ENCODE measurements around the gene KRTAP16-1. TPM values are rescaled to one million over a fixed set of nuclear protein-coding genes. Genes with fewer than 3 reads are reported as not detected.

Gene KRTAP16-1, protein sequence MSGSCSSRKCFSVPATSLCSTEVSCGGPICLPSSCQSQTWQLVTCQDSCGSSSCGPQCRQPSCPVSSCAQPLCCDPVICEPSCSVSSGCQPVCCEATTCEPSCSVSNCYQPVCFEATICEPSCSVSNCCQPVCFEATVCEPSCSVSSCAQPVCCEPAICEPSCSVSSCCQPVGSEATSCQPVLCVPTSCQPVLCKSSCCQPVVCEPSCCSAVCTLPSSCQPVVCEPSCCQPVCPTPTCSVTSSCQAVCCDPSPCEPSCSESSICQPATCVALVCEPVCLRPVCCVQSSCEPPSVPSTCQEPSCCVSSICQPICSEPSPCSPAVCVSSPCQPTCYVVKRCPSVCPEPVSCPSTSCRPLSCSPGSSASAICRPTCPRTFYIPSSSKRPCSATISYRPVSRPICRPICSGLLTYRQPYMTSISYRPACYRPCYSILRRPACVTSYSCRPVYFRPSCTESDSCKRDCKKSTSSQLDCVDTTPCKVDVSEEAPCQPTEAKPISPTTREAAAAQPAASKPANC
- total RNA-seq, result not detected in 2 replicates

GRCh38 chr17:41308918-41309359, at the start of gene KRTAP16-1:
TSS of gene KRTAP16-1 (minus strand) at chr17:41309309. CDS start at chr17:41309253, 56 bp downstream.

DNA sequence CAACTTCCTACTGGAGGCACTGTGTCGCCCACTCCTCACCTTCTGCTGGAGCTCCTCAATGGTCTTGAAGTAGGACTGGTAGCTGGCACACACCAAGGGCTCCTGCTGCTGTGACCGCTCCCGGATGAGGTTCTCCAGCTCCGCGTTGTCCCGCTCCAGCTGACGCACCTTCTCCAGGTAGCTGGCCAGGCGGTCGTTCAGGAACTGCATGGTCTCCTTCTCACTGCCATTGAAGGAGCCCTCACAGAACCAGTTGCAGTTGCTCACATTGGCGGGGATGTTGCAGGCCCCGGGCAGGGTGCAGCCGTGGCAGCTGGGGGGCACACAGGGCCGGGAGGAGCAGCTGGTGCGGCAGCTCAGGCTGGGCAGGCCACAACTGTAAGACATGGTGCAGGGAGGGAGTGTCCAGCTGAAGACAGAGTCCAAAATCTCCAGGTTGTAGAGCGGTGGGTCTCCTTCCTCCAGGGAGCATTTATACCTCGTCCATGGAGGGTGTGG, 41.3 kb upstream of the KRTAP16-1 start, which contains the start of gene KRT33A:
KRT33A (minus strand) TSS at position 448 of the 498 bp plus-strand sequence; CDS start at position 387, 61 bp downstream.

GRCh38 chr17:41315204-41315794, 6.2 kb upstream of the KRTAP16-1 start, which contains the start of gene KRTAP17-1:
TSS of gene KRTAP17-1 (minus strand) at chr17:41315710. CDS start at chr17:41315650, 60 bp downstream.

GRCh38 chr17:41301916-41302901, 6.9 kb downstream of the KRTAP16-1 start, which contains the start of gene KRTAP29-1:
TSS of gene KRTAP29-1 (minus strand) at chr17:41302851. CDS start at chr17:41302851, 0 bp downstream.

DNA sequence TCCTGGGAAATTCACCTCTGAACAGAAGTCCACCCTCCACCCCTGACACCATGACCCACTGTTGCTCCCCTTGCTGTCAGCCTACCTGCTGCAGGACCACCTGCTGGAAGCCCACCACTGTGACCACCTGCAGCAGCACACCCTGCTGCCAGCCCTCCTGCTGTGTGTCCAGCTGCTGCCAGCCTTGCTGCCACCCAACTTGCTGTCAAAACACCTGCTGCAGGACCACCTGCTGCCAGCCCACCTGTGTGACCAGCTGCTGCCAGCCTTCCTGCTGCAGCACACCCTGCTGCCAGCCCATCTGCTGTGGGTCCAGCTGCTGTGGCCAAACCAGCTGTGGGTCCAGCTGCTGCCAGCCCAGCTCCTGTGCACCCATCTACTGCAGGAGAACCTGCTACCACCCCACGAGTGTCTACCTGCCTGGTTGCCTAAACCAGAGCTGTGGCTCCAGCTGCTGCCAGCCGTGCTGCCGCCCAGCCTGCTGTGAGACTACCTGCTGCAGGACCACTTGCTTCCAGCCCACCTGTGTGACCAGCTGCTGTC, 33.4 kb downstream of the KRTAP16-1 start, which contains the start of gene KRTAP9-7:
KRTAP9-7 (plus strand) TSS at position 51 of the 543 bp plus-strand sequence; CDS start at position 51, 0 bp downstream.

GRCh38 chr17:41265078-41265477, 44.0 kb downstream of the KRTAP16-1 start, which contains the start of gene KRTAP9-6:
TSS of gene KRTAP9-6 (plus strand) at chr17:41265378. CDS start at chr17:41265378, 0 bp downstream.

Small RNA genes within 50 kb of the gene (small RNA-seq; reads per million reads assigned to genes)
- gene KRTAP9-10P, result not detected

Other genes with a start within 250 kb of the KRTAP16-1 start
- not detected in 2 replicates for gene KRTAP2-3, start 249.2 kb downstream of the KRTAP16-1 start, total RNA-seq
- not detected in 2 replicates for gene KRTAP2-4, start 243.4 kb downstream of the KRTAP16-1 start, total RNA-seq
- not detected in 2 replicates for gene KRTAP4-7, start 225.2 kb downstream of the KRTAP16-1 start, total RNA-seq
- gene KRTAP4-8, start 211.2 kb downstream of the KRTAP16-1 start, total RNA-seq, result not detected in 2 replicates
- not detected in 2 replicates for gene KRTAP4-16, start 207.1 kb downstream of the KRTAP16-1 start, total RNA-seq
- gene KRTAP4-9, start 203.9 kb downstream of the KRTAP16-1 start, total RNA-seq, result not detected in 2 replicates
- gene KRTAP4-11, start 190.9 kb downstream of the KRTAP16-1 start, total RNA-seq, result not detected in 2 replicates
- not detected in 2 replicates for gene KRTAP4-12, start 185.1 kb downstream of the KRTAP16-1 start, total RNA-seq
- not detected in 2 replicates for gene KRTAP4-6, start 168.8 kb downstream of the KRTAP16-1 start, total RNA-seq
- not detected in 2 replicates for gene KRTAP4-5, start 159.5 kb downstream of the KRTAP16-1 start, total RNA-seq
- not detected in 2 replicates for gene KRTAP4-4, start 148.6 kb downstream of the KRTAP16-1 start, total RNA-seq
- not detected in 2 replicates for gene KRTAP4-3, start 141.1 kb downstream of the KRTAP16-1 start, total RNA-seq
- gene KRTAP4-2, start 131.1 kb downstream of the KRTAP16-1 start, total RNA-seq, result not detected in 2 replicates
- not detected in 2 replicates for gene KRTAP4-1, start 124.4 kb downstream of the KRTAP16-1 start, total RNA-seq
- not detected in 2 replicates for gene KRTAP9-1, start 119.4 kb downstream of the KRTAP16-1 start, total RNA-seq
- not detected in 2 replicates for gene KRTAP9-2, start 82.7 kb downstream of the KRTAP16-1 start, total RNA-seq
- not detected in 2 replicates for gene KRTAP9-3, start 76.9 kb downstream of the KRTAP16-1 start, total RNA-seq
- gene KRTAP9-8, start 71.3 kb downstream of the KRTAP16-1 start, total RNA-seq, result not detected in 2 replicates
- not detected in 2 replicates for gene KRTAP9-4, start 59.6 kb downstream of the KRTAP16-1 start, total RNA-seq
- gene KRTAP9-9, start 53.9 kb downstream of the KRTAP16-1 start, total RNA-seq, result not detected in 2 replicates
- not detected in 2 replicates for gene KRTAP9-6, start 43.9 kb downstream of the KRTAP16-1 start, total RNA-seq
- gene KRTAP9-7, start 33.6 kb downstream of the KRTAP16-1 start, total RNA-seq, result not detected in 2 replicates
- not detected in 2 replicates for gene KRTAP29-1, start 6.5 kb downstream of the KRTAP16-1 start, total RNA-seq
- not detected in 2 replicates for gene KRTAP17-1, start 6.4 kb upstream of the KRTAP16-1 start, total RNA-seq
- gene KRT33A, start 41.5 kb upstream of the KRTAP16-1 start, total RNA-seq, result not detected in 2 replicates
- gene KRT33B, start 60.5 kb upstream of the KRTAP16-1 start, total RNA-seq, result not detected in 2 replicates
- gene KRT34, start 73.0 kb upstream of the KRTAP16-1 start, total RNA-seq, result not detected in 2 replicates
- gene KRT31, start 88.3 kb upstream of the KRTAP16-1 start, total RNA-seq, result not detected in 2 replicates
- gene KRT37, start 115.3 kb upstream of the KRTAP16-1 start, total RNA-seq, result not detected in 2 replicates
- not detected in 2 replicates for gene KRT38, start 131.7 kb upstream of the KRTAP16-1 start, total RNA-seq
- not detected in 2 replicates for gene KRT32, start 158.1 kb upstream of the KRTAP16-1 start, total RNA-seq
- gene KRT35, start 171.8 kb upstream of the KRTAP16-1 start, total RNA-seq, result not detected in 2 replicates
- gene KRT36, start 180.6 kb upstream of the KRTAP16-1 start, total RNA-seq, result not detected in 2 replicates
- not detected in 2 replicates for gene KRT13, start 196.3 kb upstream of the KRTAP16-1 start, total RNA-seq
- 0.65 and 2.8 TPM in 2 replicates for gene KRT15, start 209.6 kb upstream of the KRTAP16-1 start, total RNA-seq
- gene KRT19, start 219.0 kb upstream of the KRTAP16-1 start, total RNA-seq, result 25.5 and 62.2 TPM in 2 replicates